DOHH2 (cell line): ENCODE measurements around the gene LRRC25.
"Not testable (repeated sequence)": the region's sequence is repeated elsewhere in the genome, so short reads cannot be mapped to it uniquely, and the experiment has no call there.

Experiments used
- H3F3A ChIP-seq: fragments of 200-600 bp; sonication (generic), shearing (Covaris generic); 2 replicates; pipeline ENCODE4 v1.6.0; 2016; ENCODE audit warnings: antibody characterized with exemption, mild to moderate bottlenecking; ENCODE audit not compliant: control insufficient read depth, insufficient read depth
- H3K27ac ChIP-seq: fragments of 200-600 bp; sonication (generic); 2 replicates; pipeline ENCODE4 v1.5.1; 2014; ENCODE audit warnings: low read depth, mild to moderate bottlenecking, low read length, moderate library complexity
- H3K27me3 ChIP-seq: fragments of 200-600 bp; sonication (generic); 2 replicates; pipeline ENCODE4 v1.6.1; 2014; ENCODE audit warnings: mild to moderate bottlenecking, low read length, mixed read lengths; ENCODE audit not compliant: control insufficient read depth
- H3K36me3 ChIP-seq: fragments of 200-600 bp; sonication (generic); 2 replicates; pipeline ENCODE4 v1.6.1; 2014; ENCODE audit warnings: mild to moderate bottlenecking, low read length, moderate library complexity, mixed read lengths; ENCODE audit not compliant: control insufficient read depth
- H3K4me1 ChIP-seq: fragments of 200-600 bp; sonication (generic); 2 replicates; pipeline ENCODE4 v1.6.1; 2014; ENCODE audit warnings: mild to moderate bottlenecking, low read length, mixed read lengths; ENCODE audit not compliant: control insufficient read depth
- H3K4me2 ChIP-seq: fragments of 200-600 bp; sonication (generic); 2 replicates; pipeline ENCODE4 v1.6.0; 2014; ENCODE audit warnings: mild to moderate bottlenecking, low read length, moderate library complexity
- H3K4me3 ChIP-seq: fragments of 200-600 bp; sonication (generic); 2 replicates; pipeline ENCODE4 v1.5.1; 2014; ENCODE audit warnings: mild to moderate bottlenecking, low read length, mixed read lengths
- H3K79me2 ChIP-seq: fragments of 200-600 bp; sonication (generic); 2 replicates; pipeline ENCODE4 v1.6.1; 2014; ENCODE audit warnings: mild to moderate bottlenecking, low read length, mixed read lengths; ENCODE audit not compliant: control insufficient read depth
- H3K9me2 ChIP-seq: fragments of 200-600 bp; sonication (generic); replicated peaks from 2 replicates; pipeline ENCODE4 v1.6.1; 2014; ENCODE audit warnings: mild to moderate bottlenecking, low read length, mixed read lengths; ENCODE audit not compliant: control insufficient read depth
- H3K9me3 ChIP-seq: fragments of 200-600 bp; sonication (generic); 2 replicates; pipeline ENCODE4 v1.6.1; 2014; ENCODE audit warnings: antibody characterized with exemption, low read length, mixed read lengths; ENCODE audit not compliant: control insufficient read depth, insufficient read depth
- H4K20me1 ChIP-seq: fragments of 200-600 bp; sonication (generic); 2 replicates; pipeline ENCODE4 v1.6.0; 2014; ENCODE audit warnings: low read depth, mild to moderate bottlenecking, antibody characterized with exemption, low read length, moderate library complexity; ENCODE audit not compliant: control insufficient read depth, insufficient read depth
- EZH2phosphoT487 ChIP-seq: fragments of 200-600 bp; sonication (generic); IDR thresholded peaks from 2 replicates; pipeline ENCODE4 v1.6.1; 2017; ENCODE audit warnings: borderline replicate concordance, mild to moderate bottlenecking, antibody characterized with exemption, low read length, moderate library complexity, mixed read lengths
- TF ChIP-seq, protein P1 (sequence below): fragments of 200-600 bp; sonication (generic); IDR thresholded peaks from one replicate; pipeline ENCODE4 v1.5.1; 2014; ENCODE audit warnings: antibody characterized with exemption, mild to moderate bottlenecking, low read depth, low read length; ENCODE audit not compliant: poor library complexity, severe bottlenecking

LRRC25 gene

DNA sequence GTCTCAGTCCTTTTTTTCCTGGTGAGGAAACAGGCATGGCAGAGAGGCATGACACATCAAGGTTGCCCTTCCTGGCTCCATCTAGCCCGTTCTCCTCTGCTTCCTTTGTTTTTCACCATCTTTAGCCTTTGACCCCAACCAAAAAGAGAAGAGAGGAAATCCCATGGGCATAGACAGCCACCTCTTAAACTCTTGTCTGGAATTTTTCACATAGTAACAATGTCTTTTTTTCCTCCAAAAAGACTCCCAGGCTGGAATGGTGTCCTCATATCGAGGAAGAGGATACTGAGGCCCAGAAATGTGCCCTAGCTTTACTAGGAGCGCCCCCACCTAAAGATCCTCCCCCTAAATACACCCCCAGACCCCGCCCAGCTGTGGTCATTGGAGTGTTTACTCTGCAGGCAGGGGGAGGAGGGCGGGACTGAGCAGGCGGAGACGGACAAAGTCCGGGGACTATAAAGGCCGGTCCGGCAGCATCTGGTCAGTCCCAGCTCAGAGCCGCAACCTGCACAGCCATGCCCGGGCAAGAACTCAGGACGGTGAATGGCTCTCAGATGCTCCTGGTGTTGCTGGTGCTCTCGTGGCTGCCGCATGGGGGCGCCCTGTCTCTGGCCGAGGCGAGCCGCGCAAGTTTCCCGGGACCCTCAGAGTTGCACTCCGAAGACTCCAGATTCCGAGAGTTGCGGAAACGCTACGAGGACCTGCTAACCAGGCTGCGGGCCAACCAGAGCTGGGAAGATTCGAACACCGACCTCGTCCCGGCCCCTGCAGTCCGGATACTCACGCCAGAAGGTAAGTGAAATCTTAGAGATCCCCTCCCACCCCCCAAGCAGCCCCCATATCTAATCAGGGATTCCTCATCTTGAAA lies 11.5 kb downstream of the LRRC25 start, which contains the start of gene GDF15:
GDF15 (plus strand) TSS at position 484 of the 868 bp plus-strand sequence; CDS start at position 516, 32 bp downstream.
- Histone ChIP-seq H3K4me1 (peaks cover 20% of the 10 kb centered on the region), H3K4me3 (no peak within 1 kb of the TSS), H3K9me3 (no peaks in the 10 kb centered on the region), H3K9me2 (no peaks in the 10 kb centered on the region), H3K27me3 (peaks cover 42% of the 10 kb centered on the region), H3K27ac (no peak within 1 kb of the TSS), H3K4me2 (peak within 1 kb of the TSS; percentile 39), H4K20me1 (no peaks in the 10 kb centered on the region), H3K36me3 (no peaks in the 10 kb centered on the region), H3F3A (peaks cover 2% of the 10 kb centered on the region; the same call in 1 of the 2 replicates), H3K79me2 (no peaks in the 10 kb centered on the region)
- no peak for TF ChIP-seq EZH2phosphoT487
- TF ChIP-seq, protein P1, sequence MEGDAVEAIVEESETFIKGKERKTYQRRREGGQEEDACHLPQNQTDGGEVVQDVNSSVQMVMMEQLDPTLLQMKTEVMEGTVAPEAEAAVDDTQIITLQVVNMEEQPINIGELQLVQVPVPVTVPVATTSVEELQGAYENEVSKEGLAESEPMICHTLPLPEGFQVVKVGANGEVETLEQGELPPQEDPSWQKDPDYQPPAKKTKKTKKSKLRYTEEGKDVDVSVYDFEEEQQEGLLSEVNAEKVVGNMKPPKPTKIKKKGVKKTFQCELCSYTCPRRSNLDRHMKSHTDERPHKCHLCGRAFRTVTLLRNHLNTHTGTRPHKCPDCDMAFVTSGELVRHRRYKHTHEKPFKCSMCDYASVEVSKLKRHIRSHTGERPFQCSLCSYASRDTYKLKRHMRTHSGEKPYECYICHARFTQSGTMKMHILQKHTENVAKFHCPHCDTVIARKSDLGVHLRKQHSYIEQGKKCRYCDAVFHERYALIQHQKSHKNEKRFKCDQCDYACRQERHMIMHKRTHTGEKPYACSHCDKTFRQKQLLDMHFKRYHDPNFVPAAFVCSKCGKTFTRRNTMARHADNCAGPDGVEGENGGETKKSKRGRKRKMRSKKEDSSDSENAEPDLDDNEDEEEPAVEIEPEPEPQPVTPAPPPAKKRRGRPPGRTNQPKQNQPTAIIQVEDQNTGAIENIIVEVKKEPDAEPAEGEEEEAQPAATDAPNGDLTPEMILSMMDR: peak; percentile 98

DNA sequence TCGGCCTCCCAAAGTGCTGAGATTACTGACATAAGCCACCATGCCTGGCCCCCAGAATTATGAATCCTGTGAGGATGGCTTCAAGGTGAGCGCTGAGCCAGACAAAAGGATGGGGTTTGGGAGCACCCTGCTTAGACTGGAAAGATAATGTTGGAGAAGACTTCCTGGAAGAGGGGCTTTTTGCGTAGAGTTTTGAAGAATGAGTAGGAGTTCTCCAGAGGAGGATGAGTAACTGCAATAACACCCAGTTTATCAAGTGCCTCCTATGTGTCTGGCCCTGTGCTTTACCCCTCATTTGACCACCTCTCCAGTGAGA lies 12.1 kb downstream of the LRRC25 start:
- Histone ChIP-seq H3K36me3 (no peaks in the 10 kb centered on the region), H3K9me2 (no peaks in the 10 kb centered on the region), H3K4me1 (peaks cover 20% of the 10 kb centered on the region), H3F3A (peaks cover 2% of the 10 kb centered on the region; the same call in 1 of the 2 replicates), H3K4me3 (no peak overlapping the region), H3K27me3 (peaks cover 48% of the 10 kb centered on the region), H3K4me2 (no peak overlapping the region), H3K79me2 (no peaks in the 10 kb centered on the region), H3K27ac (no peak overlapping the region), H4K20me1 (no peaks in the 10 kb centered on the region), H3K9me3 (no peaks in the 10 kb centered on the region)
- TF ChIP-seq, protein P1: no peak
- no peak for TF ChIP-seq EZH2phosphoT487

DNA sequence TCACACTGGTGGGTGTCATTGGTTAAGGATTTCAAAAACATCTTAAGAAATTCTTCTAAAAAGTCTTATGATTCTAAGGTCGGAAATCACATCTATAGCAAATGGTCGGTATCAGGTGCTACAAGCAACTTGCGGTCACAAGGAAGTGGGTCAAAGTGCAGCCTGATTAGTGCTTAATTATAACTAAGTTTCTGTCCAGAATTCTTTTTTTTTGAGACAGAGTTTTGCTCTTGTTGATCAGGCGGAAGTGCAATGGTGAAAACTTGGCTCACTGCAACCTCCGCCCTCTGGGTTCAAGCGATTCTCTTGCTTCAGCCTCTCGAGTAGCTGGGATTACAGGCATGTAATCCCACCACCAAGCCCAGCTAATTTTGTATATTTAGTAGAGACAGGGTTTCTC lies 12.6 kb downstream of the LRRC25 start:
- Histone ChIP-seq H3K36me3 (no peaks in the 10 kb centered on the region), H4K20me1 (no peaks in the 10 kb centered on the region), H3K27me3 (peaks cover 47% of the 10 kb centered on the region), H3K27ac (no peak overlapping the region), H3K9me3 (no peaks in the 10 kb centered on the region), H3K4me3 (no peak overlapping the region), H3K9me2 (no peaks in the 10 kb centered on the region), H3F3A (peaks cover 2% of the 10 kb centered on the region; the same call in 1 of the 2 replicates), H3K4me1 (peaks cover 20% of the 10 kb centered on the region), H3K79me2 (no peaks in the 10 kb centered on the region), H3K4me2 (no peak overlapping the region)
- TF ChIP-seq EZH2phosphoT487: no peak
- TF ChIP-seq, protein P1: no peak

DNA sequence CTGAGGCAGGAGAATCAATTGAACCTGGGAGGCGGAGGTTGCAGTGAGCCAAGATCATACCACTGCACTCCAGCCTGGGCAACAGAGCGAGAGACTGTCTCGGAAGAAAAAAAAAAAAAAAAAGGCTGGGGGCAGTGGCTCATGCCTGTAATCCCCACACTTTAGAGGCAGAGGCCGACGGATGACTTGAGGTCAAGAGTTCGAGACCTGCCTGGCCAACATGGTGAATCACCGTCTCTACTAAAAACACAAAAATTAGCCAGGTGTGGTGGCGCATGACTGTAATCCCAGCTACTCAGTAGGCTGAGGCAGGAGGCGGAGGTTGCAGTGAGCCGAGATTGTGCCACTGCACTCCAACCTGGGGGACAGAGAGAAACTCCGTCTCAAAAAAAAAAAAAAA lies 13.8 kb downstream of the LRRC25 start:
- H3F3A ChIP-seq, H4K20me1 ChIP-seq, H3K9me3 ChIP-seq, H3K79me2 ChIP-seq, H3K36me3 ChIP-seq, H3K4me3 ChIP-seq, H3K4me2 ChIP-seq, H3K27ac ChIP-seq, H3K9me2 ChIP-seq: not testable (repeated sequence)
- Histone ChIP-seq H3K27me3 (peaks cover 36% of the 10 kb centered on the region), H3K4me1 (peaks cover 17% of the 10 kb centered on the region)
